HFFc6 (cell line): ENCODE data around the gene TAS2R1. TPM values are rescaled to one million over a fixed set of nuclear protein-coding genes. Genes with fewer than 3 reads are reported as not detected.
A peak's percentile ranks its signal among the peaks of the same experiment; 100 is the strongest.

ENCODE experiments used
- DNase-seq: peaks from one replicate; pipeline ENCODE4 v3.0.0-alpha.2; 2018
- H3K27ac Mint-ChIP-seq: 2 replicates; pipeline ENCODE4 v1.8.0; 2020; ENCODE audit warnings: mild to moderate bottlenecking, mixed read lengths
- H3K27me3 Mint-ChIP-seq: 2 replicates; pipeline ENCODE4 v1.8.0; 2021; ENCODE audit warnings: mild to moderate bottlenecking, moderate library complexity, mixed read lengths; ENCODE audit not compliant: insufficient read depth
- H3K36me3 Mint-ChIP-seq: 2 replicates; pipeline ENCODE4 v1.8.0; 2021; ENCODE audit warnings: low read depth, mixed read lengths
- H3K4me1 Mint-ChIP-seq: 2 replicates; pipeline ENCODE4 v1.8.0; 2020; ENCODE audit warnings: low read depth, mixed read lengths
- H3K4me3 Mint-ChIP-seq: 2 replicates; pipeline ENCODE4 v1.8.0; 2020; ENCODE audit warnings: mild to moderate bottlenecking, moderate library complexity, mixed read lengths
- H3K9me3 Mint-ChIP-seq: 2 replicates; pipeline ENCODE4 v1.8.0; 2020; ENCODE audit warnings: mild to moderate bottlenecking, mixed read lengths
- total RNA-seq, 6 experiments: library from RNA; stranded (reverse); fragmentation: NEBNext Ultra II Directional; extraction: Animal tissue kit (Norgen Biotek cat#: 25700); gene quantifications; 2 replicates in 1 of 6; 3 replicates in 5 of 6; pipeline ENCODE4 v1.2.3, GENCODE V29; 2021
- TF ChIP-seq, protein P1 (sequence below): fragments of 200-600 bp; sonication (generic); IDR thresholded peaks from 2 replicates; pipeline ENCODE4 v1.5.0; 2021; ENCODE audit warnings: antibody characterized with exemption, mild to moderate bottlenecking

TAS2R1 gene
- total RNA-seq, 6 experiments from 2014 or later: 0.41 TPM; not detected in 5

GRCh38 chr5:9589049-9589835, 40.9 kb downstream of the TAS2R1 start:
- Mint-ChIP-seq H3K9me3 (no peaks in the 10 kb centered on the region), H3K27me3 (peaks cover 2% of the 10 kb centered on the region), H3K27ac (no peak overlapping the region), H3K4me3 (no peak overlapping the region), H3K4me1 (0 out of 2 replicates have a peak, but pooled peaks cover 4% of the 10 kb centered on the region), H3K36me3 (no peaks in the 10 kb centered on the region)
- TF ChIP-seq, protein P1, sequence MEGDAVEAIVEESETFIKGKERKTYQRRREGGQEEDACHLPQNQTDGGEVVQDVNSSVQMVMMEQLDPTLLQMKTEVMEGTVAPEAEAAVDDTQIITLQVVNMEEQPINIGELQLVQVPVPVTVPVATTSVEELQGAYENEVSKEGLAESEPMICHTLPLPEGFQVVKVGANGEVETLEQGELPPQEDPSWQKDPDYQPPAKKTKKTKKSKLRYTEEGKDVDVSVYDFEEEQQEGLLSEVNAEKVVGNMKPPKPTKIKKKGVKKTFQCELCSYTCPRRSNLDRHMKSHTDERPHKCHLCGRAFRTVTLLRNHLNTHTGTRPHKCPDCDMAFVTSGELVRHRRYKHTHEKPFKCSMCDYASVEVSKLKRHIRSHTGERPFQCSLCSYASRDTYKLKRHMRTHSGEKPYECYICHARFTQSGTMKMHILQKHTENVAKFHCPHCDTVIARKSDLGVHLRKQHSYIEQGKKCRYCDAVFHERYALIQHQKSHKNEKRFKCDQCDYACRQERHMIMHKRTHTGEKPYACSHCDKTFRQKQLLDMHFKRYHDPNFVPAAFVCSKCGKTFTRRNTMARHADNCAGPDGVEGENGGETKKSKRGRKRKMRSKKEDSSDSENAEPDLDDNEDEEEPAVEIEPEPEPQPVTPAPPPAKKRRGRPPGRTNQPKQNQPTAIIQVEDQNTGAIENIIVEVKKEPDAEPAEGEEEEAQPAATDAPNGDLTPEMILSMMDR: no peak
- no peak for DNase-seq

DNA sequence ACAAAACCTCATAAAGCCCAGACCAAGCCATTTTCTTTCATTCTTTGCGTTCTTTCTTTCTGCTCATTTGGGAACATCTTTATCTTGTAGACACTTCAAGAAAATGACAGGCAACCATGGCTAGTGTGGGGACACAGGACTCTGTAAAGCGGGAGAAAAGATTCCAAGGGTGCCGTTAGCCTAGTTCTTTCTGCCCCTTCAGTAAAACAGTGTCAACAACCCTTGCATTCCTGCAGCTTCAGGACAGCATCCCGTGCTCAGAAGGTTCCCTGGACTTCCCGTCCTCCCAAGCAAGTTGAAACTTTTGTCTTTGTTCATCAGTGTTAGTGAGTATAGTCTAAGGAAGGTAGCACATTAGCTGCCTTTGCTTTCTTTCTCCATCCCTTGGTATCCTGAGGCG, 41.9 kb downstream of the TAS2R1 start:
- DNase-seq: no peak
- Mint-ChIP-seq H3K4me1 (0 out of 2 replicates have a peak, but pooled peaks cover 4% of the 10 kb centered on the region), H3K27me3 (peaks cover 2% of the 10 kb centered on the region; the same call in 1 of the 2 replicates), H3K9me3 (no peaks in the 10 kb centered on the region), H3K4me3 (no peak overlapping the region), H3K27ac (no peak overlapping the region), H3K36me3 (no peaks in the 10 kb centered on the region)
- TF ChIP-seq, protein P1: no peak

- TF ChIP-seq, protein P1: no peak
- Mint-ChIP-seq H3K27me3 (peaks cover 2% of the 10 kb centered on the region; the same call in 1 of the 2 replicates), H3K36me3 (no peaks in the 10 kb centered on the region), H3K4me1 (peaks cover 10% of the 10 kb centered on the region), H3K27ac (no peak overlapping the region), H3K4me3 (no peak overlapping the region), H3K9me3 (no peaks in the 10 kb centered on the region)
- no peak for DNase-seq
Observed at GRCh38 chr5:9587135-9587534, 43.0 kb downstream of the TAS2R1 start.

- Mint-ChIP-seq H3K4me1 (peaks cover 8% of the 10 kb centered on the region), H3K27ac (no peak overlapping the region), H3K9me3 (no peaks in the 10 kb centered on the region), H3K27me3 (no peaks in the 10 kb centered on the region), H3K4me3 (no peak overlapping the region), H3K36me3 (no peaks in the 10 kb centered on the region)
- TF ChIP-seq, protein P1: no peak
- peak; percentile 24 for DNase-seq
Observed at GRCh38 chr5:9582406-9582805, 47.7 kb downstream of the TAS2R1 start.

Other genes starting within 250 kb of the TAS2R1 start
- gene SEMA5A, start 84.3 kb downstream of the TAS2R1 start, total RNA-seq: 10 to 100 TPM; 54.2 to 69.7 (median 59.9) TPM